T1000 (cell line): Measurements from ENCODE around the gene NRG3.

Experiments used
- DNase-seq: peaks from one replicate; lab custom pipeline; 2025; ENCODE audit warnings: mixed read lengths; lab: John Stamatoyannopoulos, UW

The NRG3 gene

GRCh38 chr10:81884856-81885255 lies 9.9 kb downstream of the NRG3 start:
- no peak for DNase-seq

- no peak for DNase-seq
These were observed 10.5 kb downstream of the NRG3 start for GRCh38 chr10:81885491-81885890.

GRCh38 chr10:81886939-81887338 lies 11.9 kb downstream of the NRG3 start:
- no peak for DNase-seq

GRCh38 chr10:81889181-81889769 lies 14.3 kb downstream of the NRG3 start:
- no peak for DNase-seq

DNA sequence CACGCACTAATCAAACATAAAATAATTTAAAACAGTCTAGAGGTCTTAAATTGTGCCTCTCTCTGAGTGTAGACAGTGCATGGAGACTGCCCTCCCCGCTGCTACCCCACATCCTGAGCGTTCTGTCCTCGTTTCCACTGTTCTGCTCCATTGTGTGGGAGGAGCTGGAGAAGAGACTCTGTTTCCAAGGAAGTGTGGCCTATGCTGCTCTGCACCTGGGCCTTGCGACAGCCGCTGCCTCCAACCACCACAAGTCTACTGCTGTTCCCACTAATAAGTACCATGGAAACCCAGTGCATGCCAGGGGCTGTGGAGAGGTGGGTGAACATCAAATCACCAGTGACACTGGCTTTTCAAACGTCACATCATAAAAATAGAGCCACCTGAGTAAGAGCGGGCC lies 19.6 kb downstream of the NRG3 start:
- DNase-seq: no peak

DNA sequence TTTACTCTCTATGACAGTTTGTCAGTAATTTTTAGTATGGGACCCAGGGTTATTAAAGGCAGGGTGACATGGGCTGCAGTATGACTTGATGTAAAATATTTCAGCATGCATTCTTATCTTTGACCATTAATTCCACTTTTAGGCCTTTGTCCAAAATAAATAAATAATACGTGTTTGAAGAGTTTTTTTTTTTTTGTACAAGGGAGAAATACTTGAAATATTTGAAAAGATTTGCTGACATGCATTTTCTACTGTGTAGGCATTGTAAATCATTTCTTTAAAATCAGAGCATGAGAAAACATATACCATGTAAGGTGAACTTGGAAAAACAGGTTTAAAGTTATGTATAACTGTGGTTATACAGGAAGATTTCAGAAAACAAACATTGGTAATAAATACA lies 23.5 kb downstream of the NRG3 start:
- no peak for DNase-seq

DNA sequence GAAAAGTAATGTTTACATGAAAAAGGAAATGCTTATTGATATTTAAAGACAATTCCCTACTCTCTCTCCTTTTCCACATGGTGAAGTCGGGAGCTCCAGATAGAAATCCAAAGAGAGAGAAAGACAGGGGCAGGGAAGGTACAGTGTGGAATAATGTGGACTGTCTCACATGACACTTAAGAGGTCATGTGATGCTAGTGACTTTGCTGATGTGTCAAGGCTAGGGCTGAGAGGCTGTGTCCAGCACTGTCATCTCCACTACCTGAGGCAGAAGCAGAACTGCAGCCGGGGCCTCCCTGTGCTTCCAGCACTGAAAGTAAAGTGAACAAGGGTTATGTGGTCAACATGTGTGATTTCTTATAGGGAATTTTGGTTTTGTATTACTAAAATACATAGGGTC lies 26.0 kb downstream of the NRG3 start:
- DNase-seq: no peak

DNA sequence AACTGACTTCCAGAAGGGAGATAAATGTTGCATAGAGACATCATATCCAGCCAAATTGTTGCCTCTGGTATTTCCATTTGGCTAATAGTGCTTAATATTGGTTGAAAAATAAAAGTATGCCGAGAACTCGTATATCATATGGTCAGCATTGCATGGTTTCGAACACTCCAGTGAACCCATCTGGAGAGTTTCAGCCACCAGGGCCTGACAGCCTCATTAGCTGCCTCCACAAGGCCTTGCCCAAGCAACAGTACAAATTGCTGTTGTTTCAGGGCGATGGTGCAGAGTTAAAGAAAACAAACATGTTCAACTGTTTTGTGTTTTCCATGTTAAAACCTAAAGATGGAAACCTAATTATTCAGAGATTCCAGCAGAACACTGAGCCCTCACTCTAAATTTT lies 28.5 kb downstream of the NRG3 start:
- no peak for DNase-seq

DNA sequence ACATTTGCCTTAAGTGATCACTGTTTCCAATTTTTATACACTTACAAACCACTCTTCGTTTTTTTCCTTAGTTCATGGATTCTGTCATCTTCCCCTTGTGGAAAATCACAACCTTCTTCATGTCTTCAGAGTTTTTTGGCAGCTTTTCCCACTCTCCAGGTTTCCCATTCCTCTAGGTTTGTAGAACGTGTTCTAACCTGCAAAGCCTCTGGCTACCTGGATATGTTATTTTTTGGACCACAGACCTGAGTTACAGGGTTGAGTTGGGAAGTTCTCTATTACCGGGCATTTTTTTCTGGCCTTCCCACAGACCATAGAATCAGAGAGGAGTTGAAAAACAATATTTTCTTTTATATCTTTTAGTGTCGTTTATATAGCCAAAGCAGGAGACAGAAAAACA lies 30.2 kb downstream of the NRG3 start:
- no peak for DNase-seq

DNA sequence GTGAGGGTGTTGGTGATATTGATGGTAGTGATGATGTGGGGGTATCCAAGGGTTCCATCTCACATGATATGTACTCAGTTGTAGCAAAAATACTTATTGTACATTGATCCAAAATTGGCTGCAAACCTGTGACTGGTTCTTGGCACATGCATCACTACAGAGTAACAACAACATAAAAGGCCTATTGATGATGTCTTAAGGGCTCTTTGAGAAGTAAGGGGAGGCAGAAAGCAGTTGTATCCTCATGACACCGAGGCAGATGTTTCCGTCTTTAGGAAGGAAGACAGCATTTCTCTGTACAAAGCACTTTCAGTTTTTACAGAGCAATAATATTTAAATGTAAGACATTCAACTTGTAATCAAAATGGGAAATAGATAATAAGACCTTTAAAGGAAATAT lies 34.5 kb downstream of the NRG3 start:
- no peak for DNase-seq

DNA sequence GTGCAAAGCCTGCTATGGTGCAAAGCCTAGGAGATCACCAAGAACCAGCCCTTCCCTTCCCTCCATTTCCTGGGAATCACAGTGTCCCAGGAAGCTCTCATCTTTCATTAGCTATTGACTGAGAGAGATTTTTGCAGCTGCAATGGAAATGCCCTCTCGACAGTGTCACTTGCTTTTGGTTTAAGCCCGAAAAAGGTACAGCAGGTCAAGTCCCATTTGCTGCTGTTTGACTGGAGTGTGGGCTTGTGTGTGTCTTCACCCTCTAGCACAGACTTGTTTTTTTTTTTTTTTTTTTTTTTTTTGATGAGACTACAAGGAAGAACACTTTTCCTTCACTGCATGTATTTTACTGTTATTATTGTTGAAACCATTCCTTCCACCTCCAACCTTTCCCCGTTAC lies 36.3 kb downstream of the NRG3 start:
- DNase-seq: no peak

DNA sequence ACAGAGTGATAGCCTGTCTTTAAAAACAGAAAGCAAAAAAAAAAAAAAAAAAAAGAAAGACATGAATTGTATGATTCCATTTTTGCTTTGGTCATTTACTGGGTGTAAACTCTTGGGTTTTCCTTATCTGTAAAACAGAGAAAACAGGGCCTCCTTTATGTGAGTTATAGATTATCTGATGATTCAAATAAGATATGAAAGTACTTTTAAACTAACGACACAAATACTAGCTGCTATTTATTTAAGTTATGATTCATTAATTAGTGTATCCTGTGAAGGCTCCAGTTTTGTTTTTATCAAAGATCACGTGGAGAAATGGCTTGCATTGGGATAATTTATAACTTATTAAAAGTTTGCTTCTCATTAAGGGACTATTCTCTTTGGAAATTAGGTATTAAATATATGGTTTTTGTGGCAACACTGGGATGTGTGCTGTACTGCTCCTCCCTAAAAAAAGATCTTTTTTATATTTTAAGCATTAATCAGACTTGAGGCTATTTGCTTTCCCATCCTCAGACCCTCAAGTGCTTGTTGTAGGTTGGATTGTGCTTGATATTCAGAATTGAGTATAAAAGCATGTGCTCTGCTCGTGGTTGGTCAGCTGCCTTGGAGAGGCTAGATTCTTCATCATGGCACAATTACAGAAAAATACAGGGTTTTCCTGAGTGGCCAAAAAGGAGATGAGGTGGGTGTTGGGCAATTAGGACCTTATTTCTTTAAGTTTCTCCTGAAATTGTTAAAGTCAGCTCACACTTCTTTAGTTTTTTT lies 39.9 kb downstream of the NRG3 start:
- DNase-seq: no peak

DNA sequence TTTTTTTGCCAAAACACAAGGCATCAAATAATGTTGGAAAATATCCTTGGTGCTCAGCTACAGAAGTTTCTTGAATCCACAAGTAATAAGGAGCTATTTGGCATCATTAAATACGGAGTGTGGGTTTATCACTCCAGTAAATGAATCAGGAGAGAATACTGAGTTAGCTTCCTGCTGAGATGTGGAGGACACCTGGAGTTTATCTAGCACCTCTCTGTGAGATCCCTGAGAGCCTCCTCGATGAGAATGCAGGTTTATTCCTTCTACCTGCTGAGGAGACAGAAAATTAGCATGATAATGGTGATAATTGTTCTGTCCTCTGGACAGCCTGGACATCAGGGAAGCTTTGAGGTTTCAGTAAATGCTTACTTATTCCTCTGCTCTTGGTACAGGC lies 40.5 kb downstream of the NRG3 start:
- no peak for DNase-seq

GRCh38 chr10:81917666-81918065 lies 42.7 kb downstream of the NRG3 start:
- no peak for DNase-seq

DNA sequence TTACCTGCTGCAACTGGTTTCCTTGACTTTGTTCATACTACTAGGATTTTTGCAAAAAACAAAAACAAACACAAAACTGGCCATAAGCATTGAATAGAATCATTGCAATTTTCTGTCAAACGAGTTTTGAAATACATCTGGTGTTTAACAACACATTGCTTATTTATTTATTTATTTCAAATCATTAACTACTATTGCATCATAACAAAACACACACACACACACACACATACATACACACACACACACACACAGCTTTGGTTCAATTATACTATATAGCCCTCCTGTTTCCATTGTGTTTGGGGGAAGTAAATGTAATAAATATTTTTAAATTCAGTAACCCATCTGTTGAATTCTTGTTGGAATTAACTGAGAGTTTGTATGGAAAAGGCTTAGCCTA lies 43.8 kb downstream of the NRG3 start:
- no peak for DNase-seq

DNA sequence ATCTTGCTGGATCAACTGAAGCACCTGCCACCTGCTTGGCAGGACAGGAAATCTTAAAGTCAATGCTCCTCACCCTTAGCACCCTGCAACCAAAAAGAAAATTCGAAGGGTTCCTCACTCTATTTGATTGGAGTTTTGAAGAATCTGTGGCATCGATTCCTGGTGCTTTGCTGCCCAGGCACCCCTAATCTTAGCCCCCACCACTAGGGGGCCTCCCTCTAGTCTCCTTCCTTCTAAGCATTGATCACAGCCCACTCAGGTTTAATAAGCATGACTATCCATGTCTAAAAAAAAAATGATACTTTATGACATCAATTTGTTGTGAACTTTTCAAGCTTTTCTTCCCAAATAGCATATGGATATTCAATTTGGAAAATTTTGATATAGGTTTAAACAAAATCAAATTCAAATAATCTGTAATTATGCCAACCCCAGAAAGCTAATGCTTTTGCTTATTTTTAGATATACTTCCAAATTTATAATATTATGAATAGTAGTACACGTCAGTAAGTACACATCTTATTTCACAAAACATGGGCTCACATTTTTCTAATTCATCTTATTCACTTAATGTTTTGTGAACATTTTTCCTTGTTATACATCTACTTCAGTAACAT lies 45.3 kb downstream of the NRG3 start:
- no peak for DNase-seq

DNA sequence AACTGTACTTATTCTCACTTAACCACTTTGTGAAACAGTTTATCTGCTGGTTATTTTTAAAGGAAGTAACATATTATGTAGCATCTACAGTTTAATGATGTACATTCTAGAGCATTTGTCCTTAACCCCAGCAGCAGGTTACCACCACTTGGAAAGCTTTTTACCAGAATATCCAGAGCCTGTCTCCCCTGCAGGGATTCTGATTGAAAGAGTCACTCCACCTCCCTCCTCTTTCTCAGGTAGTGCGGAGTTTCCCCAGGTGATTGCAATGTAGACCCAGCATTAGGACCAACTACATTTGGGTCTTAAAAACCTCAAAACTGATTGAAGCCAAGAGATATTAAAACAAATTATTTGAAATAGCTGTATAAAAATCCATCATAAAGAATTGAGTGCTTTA lies 53.1 kb downstream of the NRG3 start:
- DNase-seq: no peak

DNA sequence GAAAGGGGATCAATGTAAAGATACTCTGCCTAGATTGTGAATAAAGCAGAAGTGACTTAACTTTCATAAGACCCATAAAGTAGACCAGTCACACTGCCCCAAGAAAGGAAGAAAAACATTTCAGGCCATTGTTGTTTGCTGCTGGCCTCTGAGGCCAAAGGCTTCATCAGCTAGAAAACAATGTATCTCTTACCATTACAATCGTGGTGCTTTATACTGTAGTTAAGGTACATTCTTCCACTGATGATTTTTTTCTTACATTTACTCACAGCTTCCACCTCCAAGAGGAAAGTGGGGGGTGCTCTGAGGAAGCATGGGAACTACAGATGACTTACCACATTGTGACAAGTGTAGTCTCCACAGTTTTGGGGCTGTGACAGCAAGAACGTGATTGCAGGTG lies 68.6 kb downstream of the NRG3 start:
- DNase-seq: no peak

DNA sequence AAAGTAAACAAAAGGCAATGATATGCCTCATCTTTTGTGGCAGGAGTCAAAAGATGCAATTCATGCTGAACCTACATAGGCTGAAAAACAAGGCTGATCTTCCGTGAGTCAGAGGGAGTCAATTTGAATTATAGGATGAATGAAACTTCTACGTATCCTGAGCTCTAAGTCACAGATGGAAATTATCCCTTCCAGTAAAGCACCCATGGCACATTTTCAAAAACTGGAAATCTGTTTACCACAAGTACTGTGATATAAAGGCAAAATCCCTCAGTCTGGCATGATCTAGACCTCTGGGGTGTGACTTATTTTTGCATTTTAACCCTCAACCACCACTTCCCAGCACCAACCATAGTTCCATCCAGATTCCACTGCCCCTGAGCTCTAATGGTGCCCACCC lies 69.6 kb downstream of the NRG3 start:
- no peak for DNase-seq

DNA sequence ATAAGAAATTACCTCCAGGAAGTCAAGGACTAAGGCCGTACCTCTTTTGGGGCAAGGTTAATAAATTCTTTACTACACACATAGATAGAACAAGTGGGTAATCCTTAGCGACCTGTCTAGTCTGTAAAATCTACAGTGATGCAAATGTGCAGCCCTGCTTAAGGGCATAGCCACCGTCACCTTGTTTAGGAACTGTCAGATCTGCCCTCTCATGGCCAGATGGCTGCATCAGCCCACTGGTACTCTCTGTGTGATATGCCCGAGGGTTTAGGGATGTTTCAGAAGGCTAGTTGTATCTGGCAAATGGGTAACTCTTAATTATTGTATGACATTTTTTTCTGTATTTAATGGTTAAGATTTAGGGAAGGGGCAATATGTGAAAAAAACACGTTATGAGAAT lies 74.3 kb downstream of the NRG3 start:
- DNase-seq: no peak

DNA sequence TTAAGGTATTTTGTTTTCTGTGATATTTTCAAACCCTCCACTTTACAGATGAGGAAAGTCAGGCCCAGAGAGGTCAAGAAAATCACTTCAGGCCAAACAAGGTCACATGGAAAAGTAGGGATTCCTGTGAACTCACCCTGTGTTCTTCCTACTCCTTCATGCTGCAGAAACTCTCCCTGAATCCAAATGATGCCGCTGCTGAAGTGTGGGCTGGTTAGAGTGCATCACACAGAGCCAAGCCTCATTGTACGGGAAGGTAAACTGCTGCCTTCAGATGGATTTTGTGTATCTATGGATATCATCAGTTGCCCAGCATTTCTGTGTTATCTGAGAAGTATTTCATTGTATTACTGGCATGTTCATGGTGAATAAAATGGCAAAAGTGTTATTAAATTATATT lies 75.4 kb downstream of the NRG3 start:
- no peak for DNase-seq

GRCh38 chr10:81953420-81953819 lies 78.4 kb downstream of the NRG3 start:
- no peak for DNase-seq

DNA sequence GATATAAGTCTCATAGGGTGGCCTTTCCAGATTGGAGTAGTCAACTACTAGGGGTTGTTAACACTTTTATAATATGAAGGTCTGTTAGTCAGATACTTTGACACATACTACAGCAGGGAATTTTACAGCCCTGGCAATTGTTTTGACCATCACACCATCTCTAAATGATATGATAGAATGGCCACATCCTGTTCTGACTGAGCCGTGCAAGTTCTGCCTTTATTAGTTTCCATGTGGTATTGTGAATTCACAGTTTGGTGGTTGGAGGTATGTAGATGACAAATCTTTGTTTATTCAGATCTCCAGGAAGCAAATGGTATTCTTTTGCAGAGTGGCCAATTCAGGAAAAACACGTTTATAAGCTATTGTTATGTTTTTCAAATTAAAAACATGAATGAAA lies 83.0 kb downstream of the NRG3 start:
- DNase-seq: no peak

DNA sequence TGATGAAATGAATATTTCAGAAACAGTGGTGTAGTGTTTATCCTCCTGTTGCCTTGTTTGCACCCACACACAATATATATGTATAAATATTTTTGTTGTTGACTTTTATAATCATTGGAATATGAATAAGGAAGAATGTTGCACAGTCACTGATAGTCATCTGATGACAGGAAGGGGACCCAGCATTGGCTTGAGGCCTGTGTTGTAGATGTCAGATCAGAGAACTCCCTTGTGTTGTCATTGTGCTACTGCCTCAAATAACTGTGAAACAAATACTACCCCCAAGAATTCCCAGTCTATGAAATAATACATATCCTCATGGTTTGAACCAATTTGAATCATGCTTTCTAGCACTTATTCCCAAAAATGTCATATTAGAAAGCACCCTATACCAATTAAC lies 84.0 kb downstream of the NRG3 start:
- no peak for DNase-seq
